ENCODE data around the gene MAST4.

MAST4 gene

DNA sequence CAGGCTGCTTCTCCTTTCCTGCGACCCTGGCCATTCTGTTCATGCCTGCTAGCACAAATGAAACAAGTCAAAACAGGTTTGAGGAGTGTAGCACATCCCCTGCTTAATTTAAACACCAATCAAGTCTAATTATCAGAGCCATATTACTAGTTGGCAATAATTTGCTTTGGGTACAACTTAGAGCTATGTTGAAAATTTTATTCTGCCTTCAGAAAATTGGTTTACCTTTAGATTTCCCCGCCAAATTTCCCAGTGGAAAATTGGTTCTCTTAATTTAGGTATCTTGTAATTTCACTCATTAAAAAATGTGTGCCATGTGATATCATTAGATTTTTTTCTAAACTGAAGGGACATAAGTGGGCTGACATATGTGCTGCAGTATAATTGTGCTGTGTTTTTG is 265.8 kb downstream of the MAST4 start:
- 82 to 93% methylated on average over 2 of the region's 2 CpGs for WGBS, 2 experiments
- Histone ChIP-seq H3K4me3 (ENCODE audit: insufficient read depth, low read depth, low read length) (no peak overlapping the region), H3K9me3 (ENCODE audit: control insufficient read depth, low read length) (no peaks in the 10 kb centered on the region), H3K4me1 (ENCODE audit: control insufficient read depth, insufficient read depth, low read length) (peaks cover 14% of the 10 kb centered on the region), H3K36me3 (ENCODE audit: control insufficient read depth, insufficient read depth, low read length) (no peaks in the 10 kb centered on the region), H3K27me3 (ENCODE audit: control insufficient read depth, insufficient read depth, low read length, poor library complexity, severe bottlenecking) (no peaks in the 10 kb centered on the region), H3K27ac (ENCODE audit: insufficient read depth, low read depth, low read length, poor library complexity, severe bottlenecking) (no peak overlapping the region)

DNA sequence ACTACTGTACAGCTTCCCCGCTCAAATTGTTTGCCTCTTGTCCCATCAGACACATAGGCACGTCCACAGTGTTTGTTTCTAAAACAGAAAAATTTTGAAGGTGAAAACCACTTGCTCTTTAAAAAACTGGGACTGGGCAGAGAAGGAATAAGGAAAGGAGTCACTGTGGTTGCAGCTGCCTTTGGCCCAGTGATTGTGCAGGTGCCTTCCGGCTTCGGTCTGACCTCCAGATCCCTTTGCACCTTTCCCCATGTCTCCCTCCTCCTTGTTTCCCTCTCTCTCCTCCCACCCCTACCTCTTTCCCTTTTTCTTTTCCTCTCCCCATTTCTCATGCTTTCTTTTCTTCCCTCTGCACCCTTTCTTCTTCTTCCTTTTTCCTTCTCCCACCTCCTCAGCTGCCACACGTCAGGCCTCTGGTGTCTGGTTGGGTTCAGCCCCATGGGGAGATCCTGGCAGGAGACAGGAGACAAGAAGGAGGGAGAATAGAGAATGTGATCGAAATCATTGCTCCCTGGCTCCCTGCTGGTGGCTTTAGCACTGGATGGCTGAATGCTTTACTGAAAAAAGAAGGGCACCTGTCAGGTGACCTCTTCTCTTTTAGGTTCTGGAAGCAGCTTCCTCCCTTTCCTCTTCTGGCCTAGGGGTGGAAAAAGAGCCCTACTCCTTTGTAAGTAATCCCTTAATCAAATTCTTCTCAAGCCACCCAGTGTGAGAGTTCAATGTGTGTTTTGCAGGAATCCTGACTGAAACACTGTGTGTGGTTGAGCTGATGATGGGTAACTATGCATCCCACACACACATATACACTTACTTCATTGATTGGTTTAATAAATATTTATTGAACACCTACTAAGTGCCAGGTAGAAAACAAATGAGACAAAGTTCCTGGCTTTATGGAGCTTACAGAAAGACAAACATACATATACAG is 267.3 kb downstream of the MAST4 start:
- 56 to 62% methylated on average over 6 of the region's 6 CpGs for WGBS, 2 experiments
- H3K9me3 ChIP-seq (ENCODE audit: control insufficient read depth, low read length), result no peaks in the 10 kb centered on the region
- H3K27ac ChIP-seq (ENCODE audit: insufficient read depth, low read depth, low read length, poor library complexity, severe bottlenecking), result no peak overlapping the region
- H3K36me3 ChIP-seq (ENCODE audit: control insufficient read depth, insufficient read depth, low read length), result no peaks in the 10 kb centered on the region
- H3K27me3 ChIP-seq (ENCODE audit: control insufficient read depth, insufficient read depth, low read length, poor library complexity, severe bottlenecking), result no peaks in the 10 kb centered on the region
- H3K4me3 ChIP-seq (ENCODE audit: insufficient read depth, low read depth, low read length), result no peak overlapping the region
- H3K4me1 ChIP-seq (ENCODE audit: control insufficient read depth, insufficient read depth, low read length), result peaks cover 14% of the 10 kb centered on the region

DNA sequence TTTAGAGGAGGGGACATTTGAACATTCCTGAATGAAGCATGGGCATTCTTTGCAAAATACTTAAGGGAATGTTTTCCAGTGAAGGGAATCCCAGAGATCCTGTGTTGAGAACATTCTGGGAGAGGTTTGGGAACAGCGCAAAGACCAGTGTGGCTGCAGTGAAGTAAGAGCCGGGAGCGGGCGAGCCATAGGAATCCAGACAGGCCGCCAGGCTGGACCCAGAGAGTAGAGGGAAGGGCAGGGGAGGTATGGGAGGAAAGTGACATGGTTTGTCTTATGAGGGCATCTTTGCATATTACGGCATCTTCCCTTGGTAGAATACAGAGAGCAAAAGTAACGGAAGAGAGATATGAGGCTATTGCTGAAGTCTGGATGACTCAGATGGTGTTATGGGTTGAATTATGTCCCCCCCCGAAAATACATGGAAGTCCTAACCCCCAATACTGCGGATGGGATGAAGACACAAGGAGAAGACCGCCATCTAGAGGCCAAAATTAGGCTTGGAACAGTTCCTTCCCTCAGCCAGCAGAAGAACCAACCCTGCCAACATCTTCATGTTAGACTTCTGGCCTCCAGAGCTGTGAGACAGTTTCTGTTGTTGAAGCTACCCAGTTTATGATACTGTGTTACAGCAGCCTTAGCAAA is 268.2 kb downstream of the MAST4 start:
- WGBS, 2 experiments, result 56 to 58% methylated on average over 10 of the region's 10 CpGs
- no peak overlapping the region for H3K27ac ChIP-seq (ENCODE audit: insufficient read depth, low read depth, low read length, poor library complexity, severe bottlenecking)
- H3K4me1 ChIP-seq (ENCODE audit: control insufficient read depth, insufficient read depth, low read length), result peaks cover 21% of the 10 kb centered on the region
- no peaks in the 10 kb centered on the region for H3K9me3 ChIP-seq (ENCODE audit: control insufficient read depth, low read length)
- H3K36me3 ChIP-seq (ENCODE audit: control insufficient read depth, insufficient read depth, low read length), result no peaks in the 10 kb centered on the region
- no peaks in the 10 kb centered on the region for H3K27me3 ChIP-seq (ENCODE audit: control insufficient read depth, insufficient read depth, low read length, poor library complexity, severe bottlenecking)
- H3K4me3 ChIP-seq (ENCODE audit: insufficient read depth, low read depth, low read length), result no peak overlapping the region

DNA sequence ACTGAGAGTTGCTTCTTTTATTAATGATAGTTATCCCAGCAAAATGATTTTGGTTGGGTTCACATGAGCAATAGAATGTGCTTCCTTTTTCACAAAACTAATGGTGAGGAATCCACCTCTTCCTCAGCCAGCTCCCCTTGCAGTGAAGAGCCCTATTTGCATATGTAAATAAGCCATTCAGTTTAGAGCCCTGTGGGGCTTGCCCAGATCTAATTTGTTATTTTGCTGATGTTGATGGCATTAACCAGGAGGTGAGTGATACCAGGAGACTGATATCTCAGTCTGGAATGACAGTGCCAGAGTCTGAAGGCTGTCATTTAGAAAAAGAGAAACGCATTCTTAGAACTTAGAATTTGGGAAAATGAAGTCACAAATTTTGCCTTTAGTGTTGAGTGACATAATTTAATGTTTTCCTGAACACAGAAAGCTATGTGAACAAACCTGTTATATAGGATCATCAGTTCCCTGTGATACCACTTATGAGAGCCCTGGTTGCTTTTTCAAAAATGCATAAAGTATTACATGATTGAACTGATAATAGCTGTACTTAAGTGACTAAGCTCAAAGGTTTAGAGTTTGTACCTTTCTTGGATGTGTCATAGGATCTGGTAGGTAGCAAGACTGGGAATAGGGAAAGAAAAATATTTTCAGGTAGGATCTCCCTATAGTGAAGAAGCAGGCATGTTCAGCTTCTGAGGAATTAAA is 271.6 kb downstream of the MAST4 start:
- H3K27ac ChIP-seq (ENCODE audit: insufficient read depth, low read depth, low read length, poor library complexity, severe bottlenecking), result no peak overlapping the region
- peaks cover 18% of the 10 kb centered on the region for H3K4me1 ChIP-seq (ENCODE audit: control insufficient read depth, insufficient read depth, low read length)
- H3K36me3 ChIP-seq (ENCODE audit: control insufficient read depth, insufficient read depth, low read length), result no peaks in the 10 kb centered on the region
- WGBS, 2 experiments, result 95 to 97% methylated on average over 1 of the region's 1 CpG
- no peaks in the 10 kb centered on the region for H3K9me3 ChIP-seq (ENCODE audit: control insufficient read depth, low read length)
- H3K27me3 ChIP-seq (ENCODE audit: control insufficient read depth, insufficient read depth, low read length, poor library complexity, severe bottlenecking), result no peaks in the 10 kb centered on the region
- no peak overlapping the region for H3K4me3 ChIP-seq (ENCODE audit: insufficient read depth, low read depth, low read length)

DNA sequence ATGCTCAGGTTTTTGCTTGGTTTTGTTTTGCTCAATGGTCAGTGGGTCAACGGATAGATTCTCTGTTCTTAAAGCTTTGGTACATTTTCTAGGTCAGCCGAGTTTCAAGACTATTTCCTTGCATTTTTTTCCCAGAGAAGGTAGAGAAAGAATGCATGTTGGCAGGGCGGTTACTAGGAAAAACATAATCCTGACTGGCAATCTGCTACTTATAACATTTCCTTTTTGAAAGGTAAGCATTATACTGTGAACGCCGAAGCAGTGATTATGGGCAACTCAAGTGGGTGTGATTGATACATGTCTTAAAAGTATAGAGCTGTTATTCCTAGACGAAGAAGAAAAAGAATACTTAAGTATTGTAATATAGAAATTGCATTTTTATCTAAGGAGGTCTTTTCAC is 273.2 kb downstream of the MAST4 start:
- Histone ChIP-seq H3K9me3 (ENCODE audit: control insufficient read depth, low read length) (no peaks in the 10 kb centered on the region), H3K36me3 (ENCODE audit: control insufficient read depth, insufficient read depth, low read length) (no peaks in the 10 kb centered on the region), H3K27me3 (ENCODE audit: control insufficient read depth, insufficient read depth, low read length, poor library complexity, severe bottlenecking) (no peaks in the 10 kb centered on the region), H3K4me3 (ENCODE audit: insufficient read depth, low read depth, low read length) (no peak overlapping the region), H3K4me1 (ENCODE audit: control insufficient read depth, insufficient read depth, low read length) (peaks cover 21% of the 10 kb centered on the region), H3K27ac (ENCODE audit: insufficient read depth, low read depth, low read length, poor library complexity, severe bottlenecking) (no peak overlapping the region)
- WGBS, 2 experiments, result 94% methylated on average over 4 to 6 of the region's 6 CpGs

DNA sequence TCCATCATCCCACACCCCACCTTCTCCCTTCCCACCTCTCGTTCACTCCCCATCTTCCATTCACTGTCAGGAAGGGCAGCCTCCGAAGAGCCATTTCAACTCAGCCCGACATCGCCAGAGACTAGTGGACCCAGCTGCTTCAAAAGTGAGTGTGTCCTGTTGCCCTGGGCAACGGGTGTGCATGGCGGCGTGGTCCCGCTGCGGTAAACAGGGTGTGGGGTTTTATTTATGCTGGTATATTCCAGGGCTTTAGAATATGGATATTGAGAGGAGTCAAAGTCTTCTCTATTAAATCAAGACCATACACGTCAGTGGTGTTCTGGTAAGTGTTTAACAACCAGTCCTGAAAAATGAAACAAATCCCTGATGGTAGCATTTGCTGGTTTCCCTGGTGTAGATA is 274.5 kb downstream of the MAST4 start:
- H3K9me3 ChIP-seq (ENCODE audit: control insufficient read depth, low read length), result no peaks in the 10 kb centered on the region
- H3K36me3 ChIP-seq (ENCODE audit: control insufficient read depth, insufficient read depth, low read length), result no peaks in the 10 kb centered on the region
- peaks cover 24% of the 10 kb centered on the region for H3K4me1 ChIP-seq (ENCODE audit: control insufficient read depth, insufficient read depth, low read length)
- H3K4me3 ChIP-seq (ENCODE audit: insufficient read depth, low read depth, low read length), result no peak overlapping the region
- no peak overlapping the region for H3K27ac ChIP-seq (ENCODE audit: insufficient read depth, low read depth, low read length, poor library complexity, severe bottlenecking)
- WGBS, 2 experiments, result 93 to 95% methylated on average over 10 of the region's 10 CpGs
- H3K27me3 ChIP-seq (ENCODE audit: control insufficient read depth, insufficient read depth, low read length, poor library complexity, severe bottlenecking), result no peaks in the 10 kb centered on the region

DNA sequence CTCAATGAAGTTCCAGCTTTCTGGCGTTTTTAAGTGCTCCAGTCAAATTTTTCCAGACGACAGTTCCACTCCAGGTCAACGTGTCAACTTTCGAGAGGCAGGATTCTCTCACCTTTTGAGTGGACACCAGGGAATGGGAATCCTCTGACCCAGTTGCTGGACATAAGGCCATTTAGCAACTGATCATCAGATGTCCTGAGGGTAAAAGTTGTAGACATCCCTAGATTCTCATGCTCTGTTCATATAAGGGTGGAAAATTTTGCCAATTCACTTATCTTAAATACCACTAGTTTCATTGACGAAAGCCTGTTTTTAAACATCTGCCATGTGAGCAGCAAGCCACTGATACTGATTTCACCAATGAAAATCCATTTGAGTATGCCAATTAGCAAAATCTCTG is 275.5 kb downstream of the MAST4 start:
- WGBS, 2 experiments, result 93 to 96% methylated on average over 5 of the region's 5 CpGs
- Histone ChIP-seq H3K4me3 (ENCODE audit: insufficient read depth, low read depth, low read length) (no peak overlapping the region), H3K27ac (ENCODE audit: insufficient read depth, low read depth, low read length, poor library complexity, severe bottlenecking) (no peak overlapping the region), H3K27me3 (ENCODE audit: control insufficient read depth, insufficient read depth, low read length, poor library complexity, severe bottlenecking) (no peaks in the 10 kb centered on the region), H3K4me1 (ENCODE audit: control insufficient read depth, insufficient read depth, low read length) (peaks cover 24% of the 10 kb centered on the region), H3K9me3 (ENCODE audit: control insufficient read depth, low read length) (no peaks in the 10 kb centered on the region), H3K36me3 (ENCODE audit: control insufficient read depth, insufficient read depth, low read length) (no peaks in the 10 kb centered on the region)

DNA sequence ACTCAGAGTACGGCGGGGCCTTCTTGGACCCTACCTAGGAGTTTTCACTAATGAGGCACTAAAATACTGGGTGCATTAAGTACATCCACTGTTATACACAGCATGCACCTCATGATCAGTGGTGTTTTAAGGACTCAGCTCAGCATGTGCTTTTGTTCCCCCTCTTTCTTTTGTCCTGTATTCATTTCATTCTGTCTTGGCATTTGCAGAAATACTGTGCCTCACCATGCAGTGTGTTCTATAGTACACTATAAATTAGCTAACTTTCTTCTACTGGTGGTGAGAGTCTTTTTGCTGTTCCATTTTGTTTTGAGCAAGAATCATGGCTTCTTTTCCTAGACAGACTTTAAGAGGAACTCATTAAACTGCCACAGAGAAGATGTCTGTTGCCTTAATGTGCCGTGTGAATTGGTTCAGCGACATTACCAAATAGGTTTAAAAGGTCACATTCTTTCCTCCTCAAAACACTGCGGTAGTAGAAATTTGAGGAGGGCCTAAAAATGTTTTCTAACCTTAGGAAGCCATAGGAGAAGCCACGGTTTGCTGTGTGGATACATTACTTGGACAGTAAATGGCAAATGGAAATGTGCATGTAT is 276.6 kb downstream of the MAST4 start:
- WGBS, 2 experiments, result 65 to 83% methylated on average over 6 of the region's 6 CpGs
- no peak overlapping the region for H3K4me3 ChIP-seq (ENCODE audit: insufficient read depth, low read depth, low read length)
- H3K27ac ChIP-seq (ENCODE audit: insufficient read depth, low read depth, low read length, poor library complexity, severe bottlenecking), result peak overlapping the region; percentile 64
- H3K27me3 ChIP-seq (ENCODE audit: control insufficient read depth, insufficient read depth, low read length, poor library complexity, severe bottlenecking), result no peaks in the 10 kb centered on the region
- no peaks in the 10 kb centered on the region for H3K36me3 ChIP-seq (ENCODE audit: control insufficient read depth, insufficient read depth, low read length)
- H3K4me1 ChIP-seq (ENCODE audit: control insufficient read depth, insufficient read depth, low read length), result peaks cover 24% of the 10 kb centered on the region
- no peaks in the 10 kb centered on the region for H3K9me3 ChIP-seq (ENCODE audit: control insufficient read depth, low read length)

DNA sequence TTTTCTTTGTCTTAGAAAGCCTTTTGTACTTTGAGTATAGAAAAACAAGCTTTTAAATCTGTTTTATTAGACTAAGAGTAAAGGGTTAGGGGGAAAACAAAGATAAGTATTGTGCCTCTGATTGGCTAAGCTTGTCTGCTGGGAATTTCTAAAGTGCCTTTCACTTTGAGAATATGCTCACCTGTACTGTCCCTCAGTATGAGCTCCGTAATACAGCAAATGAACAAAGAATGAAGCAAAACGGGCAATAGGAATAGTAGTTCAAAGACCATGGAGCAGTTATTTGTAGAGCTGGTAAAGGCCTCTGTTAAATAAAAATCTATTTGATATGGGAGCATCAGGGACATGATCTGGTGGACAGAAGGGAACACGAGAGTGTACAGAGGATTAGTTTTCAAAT is 277.8 kb downstream of the MAST4 start:
- H3K4me1 ChIP-seq (ENCODE audit: control insufficient read depth, insufficient read depth, low read length), result peaks cover 21% of the 10 kb centered on the region
- H3K27ac ChIP-seq (ENCODE audit: insufficient read depth, low read depth, low read length, poor library complexity, severe bottlenecking), result no peak overlapping the region
- WGBS, 2 experiments, result 91 to 94% methylated on average over 3 of the region's 3 CpGs
- no peak overlapping the region for H3K4me3 ChIP-seq (ENCODE audit: insufficient read depth, low read depth, low read length)
- H3K9me3 ChIP-seq (ENCODE audit: control insufficient read depth, low read length), result no peaks in the 10 kb centered on the region
- no peaks in the 10 kb centered on the region for H3K27me3 ChIP-seq (ENCODE audit: control insufficient read depth, insufficient read depth, low read length, poor library complexity, severe bottlenecking)
- H3K36me3 ChIP-seq (ENCODE audit: control insufficient read depth, insufficient read depth, low read length), result no peaks in the 10 kb centered on the region

DNA sequence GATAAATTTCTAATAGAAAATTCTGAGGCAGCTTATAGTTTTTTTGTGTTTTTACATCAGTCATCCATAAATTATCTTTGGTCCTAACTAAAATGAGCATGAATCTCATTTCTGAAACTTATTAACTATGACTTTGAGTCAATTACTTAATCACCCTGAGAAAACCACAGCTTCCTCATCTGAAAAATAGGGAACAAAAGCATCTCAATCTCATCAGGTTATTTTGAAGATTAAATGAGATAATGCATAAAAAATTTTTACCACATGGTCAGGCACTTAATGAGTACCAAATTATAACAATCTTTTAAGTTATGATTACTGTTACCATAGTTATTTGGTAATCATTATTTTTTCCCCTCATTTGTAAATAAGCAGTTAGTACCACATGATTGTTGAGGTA is 279.1 kb downstream of the MAST4 start:
- no peak overlapping the region for H3K27ac ChIP-seq (ENCODE audit: insufficient read depth, low read depth, low read length, poor library complexity, severe bottlenecking)
- no peak overlapping the region for H3K4me3 ChIP-seq (ENCODE audit: insufficient read depth, low read depth, low read length)
- H3K36me3 ChIP-seq (ENCODE audit: control insufficient read depth, insufficient read depth, low read length), result no peaks in the 10 kb centered on the region
- H3K4me1 ChIP-seq (ENCODE audit: control insufficient read depth, insufficient read depth, low read length), result peaks cover 17% of the 10 kb centered on the region
- no peaks in the 10 kb centered on the region for H3K9me3 ChIP-seq (ENCODE audit: control insufficient read depth, low read length)
- no peaks in the 10 kb centered on the region for H3K27me3 ChIP-seq (ENCODE audit: control insufficient read depth, insufficient read depth, low read length, poor library complexity, severe bottlenecking)
